ENCODE data around the gene ERVH48-1. TPM values are rescaled to one million over a fixed set of nuclear protein-coding genes. Genes with fewer than 3 reads are reported as not detected.
"Not testable (repeated sequence)": the region's sequence is repeated elsewhere in the genome, so short reads cannot be mapped to it uniquely, and the experiment has no call there.

ERVH48-1 gene
- total and polyA plus RNA-seq, 2 experiments from 2014 or later = 0.11 to 0.42 TPM

GRCh38 chr21:42941696-42942085 lies 16.3 kb upstream of the ERVH48-1 start:
- Histone ChIP-seq H3K36me3 (no peaks in the 10 kb centered on the region), H3K27me3 (no peaks in the 10 kb centered on the region), H3K9me3 (ENCODE audit: low read depth) (no peaks in the 10 kb centered on the region), H3K27ac (no peak overlapping the region), H3K4me3 (no peak overlapping the region), H3K4me1 (ENCODE audit: low read depth) (peaks cover 12% of the 10 kb centered on the region)
- TF ChIP-seq, protein P1, sequence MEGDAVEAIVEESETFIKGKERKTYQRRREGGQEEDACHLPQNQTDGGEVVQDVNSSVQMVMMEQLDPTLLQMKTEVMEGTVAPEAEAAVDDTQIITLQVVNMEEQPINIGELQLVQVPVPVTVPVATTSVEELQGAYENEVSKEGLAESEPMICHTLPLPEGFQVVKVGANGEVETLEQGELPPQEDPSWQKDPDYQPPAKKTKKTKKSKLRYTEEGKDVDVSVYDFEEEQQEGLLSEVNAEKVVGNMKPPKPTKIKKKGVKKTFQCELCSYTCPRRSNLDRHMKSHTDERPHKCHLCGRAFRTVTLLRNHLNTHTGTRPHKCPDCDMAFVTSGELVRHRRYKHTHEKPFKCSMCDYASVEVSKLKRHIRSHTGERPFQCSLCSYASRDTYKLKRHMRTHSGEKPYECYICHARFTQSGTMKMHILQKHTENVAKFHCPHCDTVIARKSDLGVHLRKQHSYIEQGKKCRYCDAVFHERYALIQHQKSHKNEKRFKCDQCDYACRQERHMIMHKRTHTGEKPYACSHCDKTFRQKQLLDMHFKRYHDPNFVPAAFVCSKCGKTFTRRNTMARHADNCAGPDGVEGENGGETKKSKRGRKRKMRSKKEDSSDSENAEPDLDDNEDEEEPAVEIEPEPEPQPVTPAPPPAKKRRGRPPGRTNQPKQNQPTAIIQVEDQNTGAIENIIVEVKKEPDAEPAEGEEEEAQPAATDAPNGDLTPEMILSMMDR (IDR thresholded peaks at IDR 0.05; ENCODE audit: low read depth, low read length) = no peak
- no peak for DNase-seq (ENCODE audit: low read depth in 1 of 2, low spot score in 1 of 2)

DNA sequence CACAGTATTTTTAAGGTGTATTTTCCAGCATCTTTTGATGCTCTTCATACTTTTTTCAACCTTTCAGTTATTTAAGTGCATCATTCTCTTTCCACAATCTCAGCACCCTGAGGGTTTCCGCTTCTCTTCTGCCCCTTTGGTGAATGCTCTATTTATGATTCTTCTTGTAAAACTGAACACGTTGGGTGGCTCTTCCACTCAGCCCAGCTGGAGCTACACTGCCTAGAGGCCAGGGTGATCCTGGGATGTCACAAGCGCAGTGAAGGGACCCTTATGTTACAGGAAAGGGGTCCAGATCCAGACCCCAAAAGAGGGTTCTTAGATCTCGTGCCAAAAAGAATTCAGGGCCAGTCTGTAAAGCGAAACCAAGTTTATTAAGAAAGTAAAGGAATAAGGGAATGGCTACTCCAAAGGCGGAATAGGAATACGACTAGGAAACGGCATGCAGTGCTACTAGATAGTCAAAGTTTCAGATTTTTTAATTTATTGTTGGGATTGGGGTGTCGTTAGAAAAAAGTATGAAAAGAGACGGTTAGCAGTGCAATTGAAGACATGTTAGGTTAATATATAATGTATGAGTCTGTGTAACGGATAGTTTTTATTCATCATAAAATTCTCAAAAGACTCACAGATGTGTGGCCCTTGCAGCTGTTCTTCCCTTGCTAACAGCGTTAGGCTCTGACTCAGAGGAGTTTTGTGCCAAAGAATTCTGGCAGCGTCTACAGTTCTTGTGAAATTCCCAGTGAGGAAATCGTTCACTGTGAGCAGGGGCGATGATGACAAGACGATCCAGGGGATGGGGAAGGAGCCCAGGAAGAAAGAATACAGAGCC lies 14.4 kb upstream of the ERVH48-1 start:
- TF ChIP-seq, protein P1 (IDR thresholded peaks at IDR 0.05; ENCODE audit: low read depth, low read length) = no peak
- no peak overlapping the region for H3K27ac ChIP-seq
- peak in 1 of 2 donors; percentile 98 for DNase-seq (ENCODE audit: low read depth in 1 of 2, low spot score in 1 of 2)

GRCh38 chr21:42938606-42938995 lies 13.2 kb upstream of the ERVH48-1 start:
- DNase-seq (ENCODE audit: low read depth in 1 of 2, low spot score in 1 of 2); H3K36me3 ChIP-seq; H3K4me3 ChIP-seq; H3K9me3 ChIP-seq (ENCODE audit: low read depth); H3K27me3 ChIP-seq: not testable (repeated sequence)
- H3K4me1 ChIP-seq (ENCODE audit: low read depth) = peaks cover 21% of the 10 kb centered on the region
- peak overlapping the region; percentile 95 for H3K27ac ChIP-seq

More for the DNA sequence above, 14.4 kb upstream of the ERVH48-1 start:
- Histone ChIP-seq H3K4me1 (ENCODE audit: low read depth) (peaks cover 16% of the 10 kb centered on the region), H3K4me3 (no peak overlapping the region), H3K27me3 (no peaks in the 10 kb centered on the region), H3K36me3 (no peaks in the 10 kb centered on the region), H3K9me3 (ENCODE audit: low read depth) (no peaks in the 10 kb centered on the region)

- Histone ChIP-seq H3K9me3 (ENCODE audit: low read depth) (no peaks in the 10 kb centered on the region), H3K27ac (peak overlapping the region; percentile 95), H3K36me3 (no peaks in the 10 kb centered on the region), H3K4me1 (ENCODE audit: low read depth) (peaks cover 25% of the 10 kb centered on the region), H3K4me3 (no peak overlapping the region), H3K27me3 (no peaks in the 10 kb centered on the region)
- TF ChIP-seq, protein P1 (IDR thresholded peaks at IDR 0.05; ENCODE audit: low read depth, low read length) = no peak
- peak in 1 of 2 donors; percentile 31 for DNase-seq (ENCODE audit: low read depth in 1 of 2, low spot score in 1 of 2)
These were observed 12.7 kb upstream of the ERVH48-1 start for GRCh38 chr21:42937960-42938605.

DNA sequence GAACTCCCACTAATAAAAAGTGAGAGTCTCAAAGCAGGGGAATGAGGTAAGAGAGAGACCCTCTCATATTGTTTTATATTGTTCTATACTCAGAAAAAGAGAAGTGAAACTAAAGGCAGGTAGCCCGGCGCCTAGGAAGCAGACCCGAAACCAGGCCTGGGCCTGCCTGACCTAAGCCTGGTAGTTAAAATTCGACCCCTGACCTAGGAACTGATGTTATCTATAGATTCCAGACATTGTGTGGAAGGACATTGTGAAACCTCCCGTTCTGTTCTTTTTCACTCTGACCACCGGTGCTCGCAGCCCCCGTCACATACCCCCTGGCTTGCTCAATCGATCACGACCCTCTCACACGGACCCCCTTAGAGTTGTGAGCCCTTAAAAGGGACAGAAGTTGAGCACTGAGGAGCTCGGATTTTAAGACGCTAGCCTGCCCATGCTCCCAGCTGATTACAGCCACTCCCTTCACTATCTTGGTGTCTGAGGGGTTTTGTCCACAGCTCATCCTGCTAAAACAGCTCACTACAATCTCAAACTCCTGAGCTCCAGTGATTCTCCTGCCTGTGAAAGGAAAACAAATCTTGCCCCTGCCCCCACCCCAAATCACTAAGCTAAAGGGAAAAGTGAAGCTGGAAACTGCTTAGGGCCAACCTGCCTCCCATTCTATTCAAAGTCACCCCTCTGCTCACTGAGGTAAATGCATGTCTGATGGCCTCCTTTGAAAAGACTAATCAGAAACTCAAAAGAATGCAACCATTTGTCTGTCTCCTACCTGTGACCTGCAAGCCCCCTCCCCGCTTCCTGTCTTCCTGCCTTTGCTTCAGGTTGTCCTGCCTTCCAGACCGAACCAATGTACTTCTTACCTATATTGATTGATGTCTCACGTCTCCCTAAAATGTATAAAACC lies 11.9 kb upstream of the ERVH48-1 start:
- DNase-seq (ENCODE audit: low read depth in 1 of 2, low spot score in 1 of 2); H3K36me3 ChIP-seq; H3K4me3 ChIP-seq; H3K9me3 ChIP-seq (ENCODE audit: low read depth); H3K27me3 ChIP-seq: not testable (repeated sequence)
- Histone ChIP-seq H3K4me1 (ENCODE audit: low read depth) (peaks cover 28% of the 10 kb centered on the region), H3K27ac (peak overlapping the region; percentile 95)

- not testable (repeated sequence) for H3K27me3 ChIP-seq; DNase-seq (ENCODE audit: low read depth in 1 of 2, low spot score in 1 of 2); H3K36me3 ChIP-seq; H3K9me3 ChIP-seq (ENCODE audit: low read depth); H3K4me3 ChIP-seq
- Histone ChIP-seq H3K4me1 (ENCODE audit: low read depth) (peaks cover 33% of the 10 kb centered on the region), H3K27ac (peak overlapping the region; percentile 95)
These were observed 10.9 kb upstream of the ERVH48-1 start for GRCh38 chr21:42936360-42936759.

GRCh38 chr21:42933973-42934372 lies 8.5 kb upstream of the ERVH48-1 start:
- not testable (repeated sequence) for H3K27ac ChIP-seq; DNase-seq (ENCODE audit: low read depth in 1 of 2, low spot score in 1 of 2); H3K4me3 ChIP-seq; H3K9me3 ChIP-seq (ENCODE audit: low read depth); H3K27me3 ChIP-seq; H3K36me3 ChIP-seq
- H3K4me1 ChIP-seq (ENCODE audit: low read depth) = peaks cover 33% of the 10 kb centered on the region

DNA sequence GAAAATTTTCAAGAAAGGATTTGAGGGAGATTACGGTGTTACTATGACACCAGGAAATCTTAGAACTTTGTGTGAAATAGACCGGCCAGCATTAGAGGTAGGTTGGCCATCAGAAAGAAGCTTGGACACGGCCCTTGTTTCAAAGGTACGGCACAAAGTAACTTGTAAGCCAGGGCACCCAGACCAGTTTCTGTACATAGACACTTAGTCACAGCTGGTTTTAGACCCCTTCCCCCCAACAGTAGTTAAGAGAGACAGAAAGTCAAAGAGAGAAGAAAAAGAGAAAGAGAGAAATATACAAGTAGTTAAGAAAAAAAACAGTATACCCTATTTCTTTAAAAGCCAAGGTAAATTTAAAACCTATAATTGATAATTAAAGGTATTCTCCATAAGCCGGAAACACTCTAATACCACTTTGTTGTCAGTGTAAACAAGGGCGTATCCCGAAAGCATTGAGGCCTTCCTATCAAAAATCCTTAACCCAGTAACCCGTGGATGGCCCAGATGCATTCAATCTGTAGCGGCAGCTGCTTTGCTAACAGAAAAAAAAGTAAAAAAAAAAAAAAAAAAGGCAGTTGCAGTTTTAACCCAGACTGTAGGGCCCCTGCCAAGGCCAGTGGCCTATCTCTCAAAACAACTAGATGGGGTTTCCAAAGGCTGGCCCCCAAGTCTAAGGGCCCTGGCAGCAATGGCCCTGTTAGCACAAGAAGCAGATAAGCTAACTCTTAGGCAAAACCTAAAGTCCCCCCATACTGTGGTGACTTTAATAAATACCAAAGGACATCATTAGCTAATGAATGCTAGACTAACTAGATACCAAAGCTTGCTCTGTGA lies 7.9 kb upstream of the ERVH48-1 start:
- DNase-seq (ENCODE audit: low read depth in 1 of 2, low spot score in 1 of 2) = peak in 1 of 2 donors; percentile 9
- H3K9me3 ChIP-seq (ENCODE audit: low read depth); H3K36me3 ChIP-seq; H3K27me3 ChIP-seq; H3K4me3 ChIP-seq: not testable (repeated sequence)
- H3K27ac ChIP-seq = peak overlapping the region; percentile 73
- H3K4me1 ChIP-seq (ENCODE audit: low read depth) = peaks cover 33% of the 10 kb centered on the region

DNA sequence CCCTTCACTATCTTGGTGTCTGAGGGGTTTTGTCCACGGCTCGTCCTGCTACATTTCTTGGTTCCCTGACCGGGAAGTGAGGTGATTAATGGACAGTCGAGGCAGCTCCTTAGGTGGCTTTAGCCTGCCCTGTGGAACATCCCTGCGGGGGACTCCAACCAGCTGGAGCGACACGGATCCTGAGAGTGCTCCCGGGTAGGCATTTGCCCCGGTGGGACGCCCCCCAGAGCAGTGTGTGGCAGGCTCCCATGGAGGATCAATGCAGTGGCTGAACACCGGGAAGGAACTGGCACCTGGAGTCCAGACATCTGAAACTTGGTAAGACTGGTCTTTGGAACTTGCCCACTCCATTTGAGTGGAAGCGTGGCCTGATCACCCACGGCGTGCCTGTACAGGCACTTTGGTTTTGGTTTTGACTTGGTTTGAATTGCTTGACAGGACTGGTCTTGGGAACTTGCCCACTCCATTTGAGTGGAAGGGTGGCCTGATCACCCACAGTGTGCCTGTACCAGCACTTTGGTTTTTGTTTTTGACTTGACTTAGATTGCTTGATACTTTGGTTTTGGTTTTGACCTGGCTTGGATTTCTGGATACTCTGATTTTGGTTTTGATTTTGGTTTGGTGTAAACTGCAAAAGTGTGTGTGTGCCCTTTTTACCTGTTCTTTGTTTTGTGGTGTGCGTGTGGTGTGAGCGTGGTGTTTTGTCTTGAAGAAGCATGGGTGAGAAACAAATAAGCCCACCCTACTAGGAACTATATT lies 7.1 kb upstream of the ERVH48-1 start:
- H3K9me3 ChIP-seq (ENCODE audit: low read depth); DNase-seq (ENCODE audit: low read depth in 1 of 2, low spot score in 1 of 2); H3K27me3 ChIP-seq; H3K36me3 ChIP-seq; H3K4me3 ChIP-seq: not testable (repeated sequence)
- peak overlapping the region; percentile 73 for H3K27ac ChIP-seq
- peaks cover 29% of the 10 kb centered on the region for H3K4me1 ChIP-seq (ENCODE audit: low read depth)
